GM12892 (cell line): ENCODE data around the gene ZNF438.

ENCODE experiments used
- POLR2A ChIP-seq: IDR thresholded peaks from 2 replicates; pipeline ENCODE4 v1.6.1; 2011; ENCODE audit warnings: low read depth, low read length, control low read depth
- POLR2AphosphoS5 ChIP-seq: IDR thresholded peaks from 2 replicates; pipeline ENCODE4 v1.6.1; 2011; ENCODE audit warnings: low read depth, low read length, control low read depth
- TAF1 ChIP-seq: IDR thresholded peaks from 2 replicates; pipeline ENCODE4 v1.6.1; 2011; ENCODE audit warnings: low read depth, mild to moderate bottlenecking, control low read depth, low read length, borderline replicate concordance

DNA sequence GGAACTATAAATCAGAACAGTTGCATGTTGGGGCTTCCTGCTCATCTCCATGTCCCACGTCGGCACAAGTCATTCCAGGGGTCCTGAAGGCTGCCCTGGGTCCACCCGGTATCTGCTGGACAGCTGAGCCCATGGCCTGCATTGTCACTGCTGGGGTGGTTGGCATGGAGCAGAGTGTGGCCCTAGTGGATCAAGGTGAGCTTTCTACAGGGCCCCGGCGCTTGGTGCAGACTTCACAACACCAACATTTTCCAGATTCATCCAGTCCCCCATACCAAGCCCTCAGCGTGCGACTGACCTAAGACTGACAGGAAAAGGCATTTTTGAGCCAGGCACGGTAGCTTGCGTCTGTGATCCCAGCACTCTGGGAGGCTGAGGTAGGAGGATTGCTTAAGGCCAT, 226.6 kb downstream of the ZNF438 start:
- TF ChIP-seq POLR2A (no peak), POLR2AphosphoS5 (no peak), TAF1 (no peak)
